IMR-90 (cell line): ENCODE data around the gene LCN12. TPM values are rescaled to one million over a fixed set of nuclear protein-coding genes. Genes with fewer than 3 reads are reported as not detected.

Source experiments
- ATAC-seq: fragments of 200-7000 bp; cut with Tn5 transposase; 2 replicates; pipeline ENCODE4 v1.9.1; 2020; ENCODE audit warnings: low read depth, mild to moderate bottlenecking, moderate library complexity
- BruUV-seq: library from RNA; stranded (reverse); fragments of 400-500 nt; replicated peaks from 2 replicates; lab custom pipeline; 2021; lab: Mats Ljungman, UMichigan
- CTCF ChIA-PET: fragments of 300-600 bp; formaldehyde crosslinking; extraction: SDS; loops from one replicate; lab custom pipeline; 2021; ENCODE audit warnings: antibody characterized with exemption; lab: Yijun Ruan, JAX
- POLR2A ChIA-PET: fragments of 300-600 bp; sonication (Branson Sonifier 250); formaldehyde crosslinking; loops from one replicate; lab custom pipeline; 2022; ENCODE audit warnings: antibody characterized with exemption; ENCODE audit not compliant: unreplicated experiment; lab: Charles Lee
- DNase-seq: peaks from one replicate; pipeline ENCODE4 v3.0.0; 2013
- H2AFZ ChIP-seq: replicated peaks from 2 replicates; pipeline ENCODE3; 2013; ENCODE audit warnings: low read length, mild to moderate bottlenecking; ENCODE audit not compliant: poor library complexity
- H2AK5ac ChIP-seq: 2 replicates; pipeline ENCODE4 v1.6.1; 2013; ENCODE audit warnings: low read depth, low read length, inconsistent platforms
- H2AK9ac ChIP-seq: replicated peaks from 2 replicates; pipeline ENCODE3; 2013; ENCODE audit warnings: mild to moderate bottlenecking, low read depth, low read length, moderate library complexity; ENCODE audit not compliant: poor library complexity
- H2BK120ac ChIP-seq: 2 replicates; pipeline ENCODE4 v1.6.1; 2013; ENCODE audit warnings: low read depth, low read length, inconsistent platforms
- H2BK15ac ChIP-seq: 3 replicates; pipeline ENCODE4 v1.6.1; 2013; ENCODE audit warnings: low read depth, low read length, inconsistent platforms
- H2BK20ac ChIP-seq: 2 replicates; pipeline ENCODE4 v1.6.1; 2013; ENCODE audit warnings: low read depth, mild to moderate bottlenecking, inconsistent platforms, low read length, moderate library complexity
- H2BK5ac ChIP-seq: 2 replicates; pipeline ENCODE4 v1.6.1; 2013; ENCODE audit warnings: mild to moderate bottlenecking, low read depth, low read length, inconsistent platforms; ENCODE audit not compliant: poor library complexity, severe bottlenecking
- H3K14ac ChIP-seq: replicated peaks from 2 replicates; pipeline ENCODE4 v1.6.1; 2013; ENCODE audit warnings: low read depth, low read length, inconsistent platforms
- H3K18ac ChIP-seq: 2 replicates; pipeline ENCODE4 v1.6.1; 2013; ENCODE audit warnings: low read depth, low read length, control low read depth
- H3K23ac ChIP-seq: 2 replicates; pipeline ENCODE4 v1.6.1; 2013; ENCODE audit warnings: low read depth, low read length, inconsistent platforms
- H3K27ac ChIP-seq: 2 replicates; pipeline ENCODE4 v1.5.1; 2013; ENCODE audit warnings: mild to moderate bottlenecking, control low read depth, low read length; ENCODE audit not compliant: insufficient read depth
- H3K27me3 ChIP-seq: 2 replicates; pipeline ENCODE4 v1.6.1; 2013; ENCODE audit warnings: low read length; ENCODE audit not compliant: control insufficient read depth, insufficient read depth
- H3K36me3 ChIP-seq: 2 replicates; pipeline ENCODE4 v1.6.1; 2013; ENCODE audit warnings: low read length, mixed read lengths; ENCODE audit not compliant: control insufficient read depth, insufficient read depth
- H3K4ac ChIP-seq: 2 replicates; pipeline ENCODE4 v1.6.1; 2013; ENCODE audit warnings: low read depth, low read length, inconsistent platforms
- H3K4me1 ChIP-seq: 2 replicates; pipeline ENCODE4 v1.6.1; 2013; ENCODE audit warnings: low read length, mixed read lengths; ENCODE audit not compliant: control insufficient read depth, insufficient read depth
- H3K4me2 ChIP-seq: 2 replicates; pipeline ENCODE4 v1.6.1; 2013; ENCODE audit warnings: low read depth, mild to moderate bottlenecking, control low read depth, low read length, moderate library complexity
- H3K4me3 ChIP-seq: 2 replicates; pipeline ENCODE4 v1.5.1; 2013; ENCODE audit warnings: low read depth, mild to moderate bottlenecking, control low read depth, low read length, moderate library complexity; ENCODE audit not compliant: insufficient read depth
- H3K56ac ChIP-seq: 2 replicates; pipeline ENCODE4 v1.6.1; 2013; ENCODE audit warnings: low read length, inconsistent platforms; ENCODE audit not compliant: insufficient read depth; ENCODE audit errors: extremely low read depth
- H3K79me1 ChIP-seq, 2 experiments: 2 replicates each; pipeline ENCODE4 v1.6.1; 2013; ENCODE audit warnings: low read length in 2 of 2, inconsistent platforms in 1 of 2, low read depth in 1 of 2
- H3K9ac ChIP-seq: 2 replicates; pipeline ENCODE4 v1.6.1; 2013; ENCODE audit warnings: low read depth, low read length, control low read depth
- H3K9me1 ChIP-seq: 2 replicates; pipeline ENCODE4 v1.6.1; 2013; ENCODE audit warnings: low read length, inconsistent platforms; ENCODE audit not compliant: insufficient read depth
- H3K9me3 ChIP-seq: 2 replicates; pipeline ENCODE4 v1.6.1; 2013; ENCODE audit warnings: low read length; ENCODE audit not compliant: control insufficient read depth, insufficient read depth
- H4K20me1 ChIP-seq: 2 replicates; pipeline ENCODE4 v1.6.1; 2013; ENCODE audit warnings: low read length, inconsistent platforms; ENCODE audit not compliant: insufficient read depth
- H4K5ac ChIP-seq: 2 replicates; pipeline ENCODE4 v1.6.1; 2013; ENCODE audit warnings: mild to moderate bottlenecking, low read depth, low read length, control low read depth
- H4K8ac ChIP-seq, 2 experiments: 2 replicates each; pipeline ENCODE4 v1.6.1; 2013; ENCODE audit warnings: low read depth in 2 of 2, low read length in 2 of 2, control low read depth in 1 of 2, inconsistent platforms in 1 of 2
- H4K91ac ChIP-seq: 2 replicates; pipeline ENCODE4 v1.6.1; 2013; ENCODE audit warnings: low read depth, low read length, inconsistent platforms; ENCODE audit not compliant: insufficient read depth
- RCOR1 ChIP-seq: IDR thresholded peaks from 2 replicates; pipeline ENCODE4 v1.6.1; 2012; ENCODE audit warnings: mild to moderate bottlenecking, low read length, improper control_type of control experiment; ENCODE audit not compliant: insufficient replicate concordance
- WGBS, 2 experiments: methylation state at CpG; one replicate each; pipeline versions ENCODE4 v1.1.5 to v1.1.7; 2013; ENCODE audit warnings: missing lambda C conversion rate in 2 of 2; ENCODE audit not compliant: insufficient read length in 1 of 2; ENCODE audit errors: extremely low coverage in 2 of 2; 5-methylcytosine and 5-hydroxymethylcytosine counted together
- dilution Hi-C: fragments of 300-500 bp; cut with HindIII; formaldehyde crosslinking; loops from one replicate; pipeline ENCODE4 v1.14.3; 2018; ENCODE audit warnings: low sequenced_read_pairs; ENCODE audit not compliant: unreplicated experiment
- in situ Hi-C: fragments of 300-500 bp; cut with MboI; formaldehyde crosslinking; loops from 3 replicates; pipeline ENCODE4 v1.14.3; 2019; ENCODE audit warnings: low sequenced_read_pairs, inconsistent platforms, mixed read lengths
- intact Hi-C: fragments of 100-400 bp; cut with micrococcal nuclease; formaldehyde crosslinking; loops from 2 replicates; pipeline ENCODE4 v1.10.0; 2022
- polyA plus RNA-seq, 3 experiments: library from polyadenylated mRNA; depleted of rRNA; stranded (reverse); fragments of >200 nt; gene quantifications; 2 replicates each; pipeline ENCODE4 v1.2.3, GENCODE V29; 2012; ENCODE audit warnings: low replicate concordance in 1 of 3
- total RNA-seq: library from RNA; depleted of rRNA; stranded (reverse); fragments of >200 nt; gene quantifications from 2 replicates; pipeline ENCODE4 v1.2.3, GENCODE V29; 2012

Gene LCN12
- total and polyA plus RNA-seq, 2 of the 4 experiments (the other 2 are of a cell fraction), result 0.12 TPM; not detected in 1

- DNase-seq (no peak), ATAC-seq (no peak)
- ChIA-PET CTCF (no interaction called here), POLR2A (no interaction called here)
- Histone ChIP-seq H3K27me3 (peaks cover 24% of the 10 kb centered on the region), H3K4ac (no peak overlapping the region), H4K91ac (no peak overlapping the region), H3K4me1 (no peaks in the 10 kb centered on the region), H2BK20ac (no peak overlapping the region), H3K9me1 (peaks cover 2% of the 10 kb centered on the region; the same call in 1 of the 2 replicates), H4K5ac (no peak overlapping the region), H3K36me3 (no peaks in the 10 kb centered on the region), H3K4me2 (no peak overlapping the region), H2BK5ac (no peak overlapping the region), H3K79me1 (no peaks in the 10 kb centered on the region), H2AK5ac (no peak overlapping the region), H3K56ac (no peak overlapping the region), H3K14ac (no peak overlapping the region), H2BK15ac (no peak overlapping the region), H3K4me3 (no peak overlapping the region), H3K9me3 (peaks cover 3% of the 10 kb centered on the region), H3K9ac (no peak overlapping the region), H3K18ac (no peak overlapping the region), H2AK9ac (peak overlapping the region; percentile 65), H2BK120ac (no peak overlapping the region), H2AFZ (no peak overlapping the region), H3K23ac (no peak overlapping the region), H3K27ac (no peak overlapping the region), H4K20me1 (no peaks in the 10 kb centered on the region), H4K8ac (no peak overlapping the region)
- dilution Hi-C loops (no loop called here), in situ Hi-C loops (no loop called here), intact Hi-C loops (no loop called here)
- no TSS peak for BruUV-seq
- no peak for TF ChIP-seq RCOR1
- 100% methylated on average over 2 of the region's 28 CpGs; no CpG with 5 or more reads in 1 of the 2 experiments for WGBS, 2 experiments
Observed at GRCh38 chr9:136958898-136959850, 7.1 kb downstream of the LCN12 start.
